K562 (cell line): ENCODE measurements around the gene HEXIM1.

ENCODE experiments used
- CEBPB ChIP-seq: fragments of 450-650 bp; IDR thresholded peaks from 2 replicates; pipeline ENCODE4 v1.6.1; 2016; ENCODE audit warnings: missing genetic modification characterization, missing compliant biosample characterization
- CTCF ChIP-seq, 3 experiments: IDR thresholded peaks in 2 of 3; conservative IDR thresholded peaks in 1 of 3; 2 replicates each; pipeline ENCODE4 v1.5.1; 2011 to 2012; ENCODE audit warnings: low read length in 3 of 3, mild to moderate bottlenecking in 3 of 3, control low read depth in 2 of 3, improper control_type of control experiment in 1 of 3, inconsistent platforms in 1 of 3, low read depth in 1 of 3, mixed read lengths in 1 of 3, moderate library complexity in 1 of 3; ENCODE audit not compliant: insufficient read depth in 2 of 3
- EP300 ChIP-seq: IDR thresholded peaks from 2 replicates; pipeline ENCODE4 v1.6.1; 2012; ENCODE audit warnings: low read length, improper control_type of control experiment
- NRF1 ChIP-seq, 2 experiments: fragments of 450-650 bp; IDR thresholded peaks in 1 of 2; conservative IDR thresholded peaks in 1 of 2; 2 replicates each; pipeline ENCODE4 v1.6.1; 2014; ENCODE audit warnings: mild to moderate bottlenecking in 2 of 2
- TF ChIP-seq, protein P1 (sequence below): sonication (generic); formaldehyde crosslinking; IDR thresholded peaks from 2 replicates; pipeline ENCODE4 v1.5.0; 2020; ENCODE audit warnings: missing genetic modification reagents

DNA sequence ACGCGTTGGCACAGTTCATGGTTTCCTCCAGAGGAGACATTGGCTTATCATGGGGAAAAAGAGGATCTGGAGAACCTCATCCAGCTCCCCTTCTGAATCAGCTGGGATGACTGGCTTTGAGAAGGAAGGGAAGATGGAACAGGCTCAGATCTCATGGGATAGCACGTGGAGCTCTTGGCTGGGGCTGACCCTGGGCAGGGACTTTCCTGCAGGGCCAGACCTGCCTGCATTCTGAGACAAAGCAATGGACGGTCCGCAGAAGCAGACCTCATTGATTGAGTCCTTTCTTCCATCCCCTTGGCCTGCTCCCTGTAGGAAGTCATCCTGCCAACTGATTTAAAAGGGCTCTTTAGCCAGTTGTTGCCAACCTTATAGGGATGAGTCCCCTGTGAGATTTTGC is 42.2 kb upstream of the HEXIM1 start:
- TF ChIP-seq CTCF (IDR thresholded peaks at IDR 0.05 in 2 of 3, conservative IDR thresholded peaks at IDR 0.05 in 1 of 3; ENCODE audit: insufficient read depth in 2 of 3, low read depth in 1 of 3, low read length in 3 of 3), result no peak
- TF ChIP-seq NRF1 (conservative IDR thresholded peaks at IDR 0.05 in 1 of 2, IDR thresholded peaks at IDR 0.05 in 1 of 2), result no peak
- TF ChIP-seq CEBPB (tag), result no peak
- TF ChIP-seq, protein P1, sequence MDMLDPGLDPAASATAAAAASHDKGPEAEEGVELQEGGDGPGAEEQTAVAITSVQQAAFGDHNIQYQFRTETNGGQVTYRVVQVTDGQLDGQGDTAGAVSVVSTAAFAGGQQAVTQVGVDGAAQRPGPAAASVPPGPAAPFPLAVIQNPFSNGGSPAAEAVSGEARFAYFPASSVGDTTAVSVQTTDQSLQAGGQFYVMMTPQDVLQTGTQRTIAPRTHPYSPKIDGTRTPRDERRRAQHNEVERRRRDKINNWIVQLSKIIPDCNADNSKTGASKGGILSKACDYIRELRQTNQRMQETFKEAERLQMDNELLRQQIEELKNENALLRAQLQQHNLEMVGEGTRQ (CRISPR knock-in tag), result no peak
- no peak for TF ChIP-seq EP300
